Skeletal muscle tissue (tissue), 4 donors: ENCODE measurements around the gene CALHM6. TPM values are rescaled to one million over a fixed set of nuclear protein-coding genes. Genes with fewer than 3 reads are reported as not detected.

Experiments used
- H3K27ac ChIP-seq: one replicate; pipeline ENCODE4 v1.7.0; 2013; ENCODE audit warnings: mild to moderate bottlenecking, low read depth, low read length, inconsistent platforms
- H3K27me3 ChIP-seq, 3 donors: one replicate each; pipeline ENCODE4 v1.7.0; 2013; ENCODE audit warnings: low read length in 3 of 3; ENCODE audit not compliant: control insufficient read depth in 3 of 3, insufficient read depth in 3 of 3
- H3K36me3 ChIP-seq, 3 donors: one replicate each; pipeline ENCODE4 v1.7.0; 2013; ENCODE audit warnings: low read length in 3 of 3; ENCODE audit not compliant: control insufficient read depth in 3 of 3, insufficient read depth in 3 of 3
- H3K4me1 ChIP-seq, 3 donors: one replicate each; pipeline ENCODE4 v1.7.0; 2013; ENCODE audit warnings: low read length in 3 of 3, mild to moderate bottlenecking in 3 of 3; ENCODE audit not compliant: control insufficient read depth in 3 of 3, insufficient read depth in 3 of 3
- H3K4me3 ChIP-seq, 3 donors: one replicate each; pipeline ENCODE4 v1.7.0; 2013; ENCODE audit warnings: low read length in 3 of 3
- H3K9ac ChIP-seq, 3 donors: one replicate each; pipeline ENCODE4 v1.7.0; 2013; ENCODE audit warnings: low read length in 3 of 3, mild to moderate bottlenecking in 3 of 3, moderate library complexity in 2 of 3, low read depth in 1 of 3
- H3K9me3 ChIP-seq, 3 donors: one replicate each; pipeline ENCODE4 v1.7.0; 2013; ENCODE audit warnings: low read length in 3 of 3; ENCODE audit not compliant: control insufficient read depth in 3 of 3
- total RNA-seq: library from RNA; depleted of rRNA; stranded (reverse); fragments of >200 nt; gene quantifications from one replicate; pipeline ENCODE4 v1.2.3, GENCODE V29; 2014
- donor health status: Osteomylitis.

The CALHM6 gene
- total RNA-seq, 1 donor from 2014 or later = 8.9 TPM

GRCh38 chr6:116430860-116431259 is 30.3 kb upstream of the CALHM6 start:
- no peaks in the 10 kb centered on the region for H3K9me3 ChIP-seq
- H3K4me3 ChIP-seq = no peak overlapping the region
- no peak overlapping the region for H3K9ac ChIP-seq
- no peak overlapping the region for H3K27ac ChIP-seq
- peaks cover 0 to 9% (median 5%) of the 10 kb centered on the region in 3 donors for H3K36me3 ChIP-seq
- no peaks in the 10 kb centered on the region for H3K27me3 ChIP-seq
- peaks cover 0 to 2% (median 2%) of the 10 kb centered on the region in 3 donors for H3K4me1 ChIP-seq

DNA sequence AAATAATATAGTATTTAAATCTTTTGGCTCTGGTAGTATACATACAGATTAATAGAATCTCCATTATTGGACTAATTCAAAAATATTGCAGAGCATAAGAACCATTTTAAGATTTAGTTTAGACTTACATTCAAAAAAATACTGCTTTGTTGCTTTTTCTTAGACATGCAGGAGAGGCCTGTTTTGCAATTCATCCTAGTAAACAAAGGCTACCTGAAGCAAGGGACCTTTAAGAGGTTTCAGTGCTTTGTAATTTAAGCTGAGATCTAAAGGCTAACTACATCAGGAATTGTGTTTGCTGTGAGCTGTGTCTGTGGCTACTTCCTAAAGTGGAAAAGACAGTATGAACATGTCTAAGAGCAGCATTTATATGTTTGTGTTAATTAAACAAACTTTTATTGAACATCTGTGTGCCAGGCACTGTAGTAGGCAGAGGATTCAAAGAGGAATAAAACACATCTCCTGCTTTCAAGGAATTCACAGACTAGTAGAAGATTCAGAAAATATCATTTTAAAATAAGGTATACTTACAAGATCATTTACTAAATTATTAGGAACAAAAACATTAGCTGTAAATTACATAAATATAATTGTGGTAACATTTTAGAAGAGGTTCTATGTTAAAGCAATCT is 29.1 kb upstream of the CALHM6 start:
- Histone ChIP-seq H3K9me3 (no peaks in the 10 kb centered on the region), H3K27me3 (no peaks in the 10 kb centered on the region), H3K27ac (no peak overlapping the region), H3K9ac (no peak overlapping the region), H3K4me1 (peaks cover 0 to 2% (median 2%) of the 10 kb centered on the region in 3 donors), H3K36me3 (peaks cover 0 to 11% (median 6%) of the 10 kb centered on the region in 3 donors), H3K4me3 (no peak overlapping the region)

DNA sequence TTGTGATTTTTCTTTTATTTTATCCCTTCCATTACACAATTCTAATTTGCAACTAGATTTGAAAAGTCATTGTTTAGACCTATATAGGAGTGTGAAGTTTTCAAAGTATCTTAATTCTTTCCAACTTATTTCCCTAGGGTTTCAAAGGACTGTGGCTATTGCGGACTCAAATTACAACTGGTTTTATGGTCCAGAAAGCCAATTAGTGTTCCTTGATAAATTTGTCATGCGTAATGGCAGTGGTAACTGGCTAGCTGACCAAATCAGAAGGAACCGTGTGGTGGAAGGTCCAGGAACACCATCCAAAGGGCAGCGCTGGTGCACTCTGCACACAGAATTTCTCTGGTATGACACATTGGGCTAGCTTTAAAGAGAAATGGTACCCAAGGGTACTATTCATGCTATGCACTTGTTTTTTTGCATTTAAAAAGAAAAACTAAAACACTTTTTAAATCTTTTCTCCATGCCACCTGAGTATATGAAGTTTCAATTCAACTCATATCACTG is 27.9 kb upstream of the CALHM6 start:
- Histone ChIP-seq H3K36me3 (peaks cover 0 to 11% (median 6%) of the 10 kb centered on the region in 3 donors), H3K4me3 (no peak overlapping the region), H3K27me3 (no peaks in the 10 kb centered on the region), H3K9ac (no peak overlapping the region), H3K4me1 (peaks cover 0 to 2% (median 2%) of the 10 kb centered on the region in 3 donors), H3K27ac (no peak overlapping the region), H3K9me3 (no peaks in the 10 kb centered on the region)

DNA sequence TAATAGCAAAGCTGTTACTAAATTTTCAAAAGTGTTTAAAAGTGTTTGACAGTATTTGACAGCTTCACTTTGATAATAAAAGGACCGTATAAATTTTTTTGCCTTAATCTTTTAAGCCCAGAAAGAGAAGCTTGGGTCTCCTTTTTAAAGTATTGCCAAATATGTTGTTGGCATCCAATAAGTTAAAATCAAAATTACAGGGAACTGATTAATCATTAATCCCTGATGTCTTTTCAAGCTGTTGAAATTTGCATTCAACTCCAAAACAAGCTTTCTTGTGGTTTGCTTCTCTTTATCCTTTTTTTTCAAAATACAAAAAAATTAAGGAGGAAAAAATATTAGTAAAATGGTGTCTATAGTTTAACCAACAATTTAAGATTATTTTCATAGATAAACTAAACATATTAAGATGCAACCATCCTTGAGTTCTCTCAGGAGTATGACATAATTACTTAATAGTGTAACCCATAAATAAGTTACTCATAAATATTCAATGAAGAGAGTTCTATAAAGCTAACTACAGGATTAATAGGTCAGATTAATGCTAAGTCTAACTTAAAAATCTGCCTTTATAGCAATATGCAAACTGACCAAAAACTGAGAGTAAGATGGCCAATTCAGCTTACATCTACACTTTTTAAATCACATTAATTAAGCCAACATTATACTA is 27.0 kb upstream of the CALHM6 start:
- Histone ChIP-seq H3K27ac (no peak overlapping the region), H3K36me3 (peaks cover 0 to 11% (median 6%) of the 10 kb centered on the region in 3 donors), H3K9me3 (no peaks in the 10 kb centered on the region), H3K27me3 (no peaks in the 10 kb centered on the region), H3K9ac (no peak overlapping the region), H3K4me3 (no peak overlapping the region), H3K4me1 (peaks cover 0 to 2% (median 0%) of the 10 kb centered on the region in 3 donors)

GRCh38 chr6:116436586-116436985 is 24.6 kb upstream of the CALHM6 start:
- Histone ChIP-seq H3K9me3 (no peaks in the 10 kb centered on the region), H3K27ac (no peak overlapping the region), H3K4me1 (peaks cover 0 to 2% (median 0%) of the 10 kb centered on the region in 3 donors), H3K27me3 (no peaks in the 10 kb centered on the region), H3K9ac (no peak overlapping the region), H3K36me3 (peaks cover 0 to 8% (median 6%) of the 10 kb centered on the region in 3 donors), H3K4me3 (no peak overlapping the region)

DNA sequence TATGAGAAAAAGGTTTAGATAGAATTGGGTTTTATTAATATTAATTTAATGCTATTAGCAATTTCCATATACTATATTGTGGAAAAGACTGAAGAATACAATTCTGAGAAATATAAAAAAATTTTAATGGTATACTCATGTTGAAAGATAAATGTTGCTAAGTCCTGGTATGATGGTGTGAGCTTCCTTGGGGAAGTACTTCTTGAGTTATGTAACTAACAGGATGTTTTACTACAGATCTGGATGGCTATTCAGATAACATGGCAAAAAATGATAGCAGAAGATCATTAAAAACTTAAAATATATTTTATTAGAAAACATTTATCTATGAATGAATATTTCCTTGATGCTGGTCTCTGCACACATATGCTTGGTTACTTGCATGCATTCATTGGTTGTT is 23.5 kb upstream of the CALHM6 start:
- Histone ChIP-seq H3K27me3 (no peaks in the 10 kb centered on the region), H3K27ac (no peak overlapping the region), H3K9me3 (no peaks in the 10 kb centered on the region), H3K4me1 (peaks cover 0 to 2% (median 0%) of the 10 kb centered on the region in 3 donors), H3K9ac (no peak overlapping the region), H3K36me3 (peaks cover 0 to 8% (median 5%) of the 10 kb centered on the region in 3 donors), H3K4me3 (no peak overlapping the region)

- peaks cover 0 to 8% (median 2%) of the 10 kb centered on the region in 3 donors for H3K36me3 ChIP-seq
- no peak overlapping the region for H3K9ac ChIP-seq
- no peaks in the 10 kb centered on the region for H3K27me3 ChIP-seq
- H3K9me3 ChIP-seq = no peaks in the 10 kb centered on the region
- no peak overlapping the region for H3K27ac ChIP-seq
- peaks cover 0 to 2% (median 0%) of the 10 kb centered on the region in 3 donors for H3K4me1 ChIP-seq
- H3K4me3 ChIP-seq = no peak overlapping the region
Measured at GRCh38 chr6:116438590-116439448, 22.4 kb upstream of the CALHM6 start.

- H3K9me3 ChIP-seq = no peaks in the 10 kb centered on the region
- no peak overlapping the region for H3K27ac ChIP-seq
- no peak overlapping the region for H3K4me3 ChIP-seq
- peaks cover 0 to 2% (median 0%) of the 10 kb centered on the region in 3 donors for H3K4me1 ChIP-seq
- peaks cover 0 to 8% (median 2%) of the 10 kb centered on the region in 3 donors for H3K36me3 ChIP-seq
- no peaks in the 10 kb centered on the region for H3K27me3 ChIP-seq
- no peak overlapping the region for H3K9ac ChIP-seq
Measured at GRCh38 chr6:116439522-116440051, 21.6 kb upstream of the CALHM6 start.

DNA sequence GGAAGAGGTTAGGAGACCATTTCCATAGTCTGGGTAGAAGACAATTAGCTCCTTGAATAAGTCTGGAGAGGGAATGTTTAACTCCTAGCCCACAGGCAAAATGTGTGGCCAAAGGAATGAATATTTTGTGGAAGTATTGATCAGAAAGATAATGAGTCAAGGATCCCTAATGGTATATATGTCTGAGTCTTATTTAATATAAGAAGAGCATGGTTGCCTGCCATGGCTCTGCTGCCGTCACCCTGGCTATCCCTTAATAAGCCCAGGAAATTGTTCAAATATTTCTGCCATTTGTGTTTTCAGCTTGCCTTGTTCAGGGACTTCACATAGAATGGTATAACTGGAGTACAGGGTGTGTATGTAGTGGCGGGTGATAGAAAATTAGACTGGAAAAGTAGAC is 18.1 kb upstream of the CALHM6 start:
- Histone ChIP-seq H3K4me1 (peaks cover 0 to 2% (median 0%) of the 10 kb centered on the region in 3 donors), H3K9ac (no peak overlapping the region), H3K27ac (no peak overlapping the region), H3K36me3 (no peaks in the 10 kb centered on the region), H3K27me3 (no peaks in the 10 kb centered on the region), H3K9me3 (no peaks in the 10 kb centered on the region), H3K4me3 (no peak overlapping the region)
